Breast epithelium (tissue), 3 donors: ENCODE measurements around the gene C16orf86.

ENCODE experiments used
- POLR2AphosphoS5 ChIP-seq, 3 donors: sonication (generic); formaldehyde crosslinking; IDR thresholded peaks; one replicate each; pipeline ENCODE4 v1.6.1; 2017; ENCODE audit warnings: antibody characterized with exemption in 3 of 3
- TF ChIP-seq, protein P1 (sequence below), 3 donors: fragments of 450-650 bp; IDR thresholded peaks; one replicate each; pipeline ENCODE4 v1.5.1; 2016 to 2017; ENCODE audit warnings: antibody characterized with exemption in 3 of 3, mild to moderate bottlenecking in 3 of 3, moderate library complexity in 3 of 3

DNA sequence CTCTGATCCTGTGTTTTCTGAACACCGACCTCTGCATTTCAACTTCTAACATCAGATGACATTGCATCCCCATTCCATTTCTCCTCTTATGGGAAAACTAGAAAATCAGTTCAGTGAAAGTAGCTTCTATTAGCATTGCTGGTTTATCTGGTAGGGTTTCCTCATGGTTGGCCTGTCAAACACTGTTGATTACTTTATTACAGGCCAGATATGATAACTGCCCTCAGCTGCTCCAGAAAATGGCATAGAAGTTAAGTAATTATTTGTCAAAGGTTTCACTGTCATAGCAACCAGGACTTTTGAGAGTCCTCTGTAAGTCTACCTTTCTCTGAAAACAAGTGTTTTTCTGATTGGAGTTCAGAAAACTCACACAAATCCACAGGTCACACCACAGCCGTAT is 49.5 kb downstream of the C16orf86 start:
- TF ChIP-seq POLR2AphosphoS5 (IDR thresholded peaks at IDR 0.05), result no peak
- TF ChIP-seq, protein P1, sequence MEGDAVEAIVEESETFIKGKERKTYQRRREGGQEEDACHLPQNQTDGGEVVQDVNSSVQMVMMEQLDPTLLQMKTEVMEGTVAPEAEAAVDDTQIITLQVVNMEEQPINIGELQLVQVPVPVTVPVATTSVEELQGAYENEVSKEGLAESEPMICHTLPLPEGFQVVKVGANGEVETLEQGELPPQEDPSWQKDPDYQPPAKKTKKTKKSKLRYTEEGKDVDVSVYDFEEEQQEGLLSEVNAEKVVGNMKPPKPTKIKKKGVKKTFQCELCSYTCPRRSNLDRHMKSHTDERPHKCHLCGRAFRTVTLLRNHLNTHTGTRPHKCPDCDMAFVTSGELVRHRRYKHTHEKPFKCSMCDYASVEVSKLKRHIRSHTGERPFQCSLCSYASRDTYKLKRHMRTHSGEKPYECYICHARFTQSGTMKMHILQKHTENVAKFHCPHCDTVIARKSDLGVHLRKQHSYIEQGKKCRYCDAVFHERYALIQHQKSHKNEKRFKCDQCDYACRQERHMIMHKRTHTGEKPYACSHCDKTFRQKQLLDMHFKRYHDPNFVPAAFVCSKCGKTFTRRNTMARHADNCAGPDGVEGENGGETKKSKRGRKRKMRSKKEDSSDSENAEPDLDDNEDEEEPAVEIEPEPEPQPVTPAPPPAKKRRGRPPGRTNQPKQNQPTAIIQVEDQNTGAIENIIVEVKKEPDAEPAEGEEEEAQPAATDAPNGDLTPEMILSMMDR (IDR thresholded peaks at IDR 0.05), result no peak
